Upper lobe of left lung (tissue), 4 donors: ENCODE measurements around the gene EXTL1.

ENCODE experiments used
- CTCF ChIP-seq, 6 experiments: fragments of 450-650 bp in 4 of 6; fragments of 200-600 bp in 2 of 6; sonication (generic) in 2 of 6; IDR thresholded peaks; one replicate each; pipeline ENCODE4 v1.5.1; 2016 to 2019; ENCODE audit warnings: antibody characterized with exemption in 6 of 6
- EP300 ChIP-seq, 4 donors: sonication (generic); formaldehyde crosslinking; IDR thresholded peaks; one replicate each; pipeline ENCODE4 v1.5.1; 2017; ENCODE audit warnings: antibody characterized with exemption in 4 of 4, control low read depth in 2 of 4
- POLR2A ChIP-seq, 4 donors: fragments of 450-650 bp; IDR thresholded peaks; one replicate each; pipeline ENCODE4 v1.5.1; 2016 to 2017; ENCODE audit warnings: antibody characterized with exemption in 4 of 4, mild to moderate bottlenecking in 2 of 4

DNA sequence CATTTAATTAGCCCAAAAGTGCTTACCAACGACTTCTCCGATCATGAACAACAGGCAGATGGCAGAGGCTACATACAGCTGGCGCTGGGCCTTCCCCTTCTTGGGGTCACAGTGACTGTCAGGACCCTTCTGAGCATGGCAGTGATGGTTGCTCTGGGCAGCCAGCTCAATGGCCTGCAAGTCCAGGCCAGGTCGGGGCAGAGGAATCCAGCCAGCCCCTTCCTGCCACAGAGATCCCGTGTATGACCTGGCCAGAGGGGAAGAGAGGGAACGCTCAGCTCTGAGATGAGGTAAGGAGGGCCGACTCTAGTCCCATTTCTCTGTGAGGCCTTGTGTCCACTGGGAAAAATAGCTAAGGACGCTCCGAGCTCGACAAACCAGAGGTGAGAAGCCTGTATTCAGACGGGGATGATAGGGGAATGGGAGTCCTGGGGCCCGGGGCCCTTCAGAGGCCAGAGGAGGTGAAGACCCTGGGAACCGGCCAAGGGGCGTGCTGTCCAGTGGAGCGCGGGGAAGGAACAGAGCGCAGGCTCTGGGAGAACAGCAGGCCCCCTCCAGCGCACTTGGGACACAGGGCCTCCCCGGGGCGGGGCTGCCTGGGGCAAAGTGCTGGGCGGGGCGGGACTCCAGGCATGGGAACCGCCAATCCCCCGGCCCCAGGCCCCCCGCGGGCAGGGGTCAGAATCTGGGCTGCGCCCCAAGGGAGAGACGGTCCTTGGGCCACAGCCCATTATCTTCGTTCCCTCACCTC, 23.6 kb downstream of the EXTL1 start:
- TF ChIP-seq CTCF (IDR thresholded peaks at IDR 0.05) (no peak), POLR2A (IDR thresholded peaks at IDR 0.05) (no peak), EP300 (IDR thresholded peaks at IDR 0.05) (no peak)
